Fibroblast of mammary gland (primary cell): ENCODE data around the gene KRTAP10-3.
"Not testable (repeated sequence)": the region's sequence is repeated elsewhere in the genome, so short reads cannot be mapped to it uniquely, and the experiment has no call there.

Experiments
- DNase-seq: peaks from one replicate; pipeline ENCODE4 v3.0.0-alpha.2; 2010; ENCODE audit warnings: low read depth
- H3K4me3 ChIP-seq: 2 replicates; pipeline ENCODE4 v1.5.1; 2011; ENCODE audit warnings: low read depth, mild to moderate bottlenecking, low read length, moderate library complexity; ENCODE audit not compliant: control insufficient read depth
- TF ChIP-seq, protein P1 (sequence below): conservative IDR thresholded peaks from 2 replicates; pipeline ENCODE4 v1.5.1; 2011; ENCODE audit warnings: low read depth, low read length, inconsistent platforms; ENCODE audit not compliant: control insufficient read depth, insufficient read depth

The KRTAP10-3 gene

DNA sequence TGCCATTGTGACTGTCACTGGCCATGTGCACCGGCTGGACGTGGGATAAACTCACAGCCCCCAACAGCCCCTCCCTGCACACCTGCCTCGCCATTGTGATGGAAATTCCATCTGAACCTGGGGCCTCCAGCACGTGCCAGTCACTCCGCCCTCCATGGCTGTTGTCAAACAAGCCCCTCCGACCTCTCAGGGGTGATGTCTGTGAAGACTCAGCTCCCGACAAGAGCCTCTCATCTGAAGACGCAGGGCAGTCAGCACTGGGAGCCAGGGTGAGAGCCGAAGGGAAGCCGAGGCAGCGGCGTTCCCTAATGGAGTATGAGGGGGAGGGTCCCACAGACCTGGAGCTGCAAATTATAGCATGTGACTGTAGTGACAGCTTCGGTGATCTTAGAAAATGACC is 5.9 kb downstream of the KRTAP10-3 start:
- DNase-seq, result no peak
- H3K4me3 ChIP-seq, result no peak overlapping the region
- TF ChIP-seq, protein P1, sequence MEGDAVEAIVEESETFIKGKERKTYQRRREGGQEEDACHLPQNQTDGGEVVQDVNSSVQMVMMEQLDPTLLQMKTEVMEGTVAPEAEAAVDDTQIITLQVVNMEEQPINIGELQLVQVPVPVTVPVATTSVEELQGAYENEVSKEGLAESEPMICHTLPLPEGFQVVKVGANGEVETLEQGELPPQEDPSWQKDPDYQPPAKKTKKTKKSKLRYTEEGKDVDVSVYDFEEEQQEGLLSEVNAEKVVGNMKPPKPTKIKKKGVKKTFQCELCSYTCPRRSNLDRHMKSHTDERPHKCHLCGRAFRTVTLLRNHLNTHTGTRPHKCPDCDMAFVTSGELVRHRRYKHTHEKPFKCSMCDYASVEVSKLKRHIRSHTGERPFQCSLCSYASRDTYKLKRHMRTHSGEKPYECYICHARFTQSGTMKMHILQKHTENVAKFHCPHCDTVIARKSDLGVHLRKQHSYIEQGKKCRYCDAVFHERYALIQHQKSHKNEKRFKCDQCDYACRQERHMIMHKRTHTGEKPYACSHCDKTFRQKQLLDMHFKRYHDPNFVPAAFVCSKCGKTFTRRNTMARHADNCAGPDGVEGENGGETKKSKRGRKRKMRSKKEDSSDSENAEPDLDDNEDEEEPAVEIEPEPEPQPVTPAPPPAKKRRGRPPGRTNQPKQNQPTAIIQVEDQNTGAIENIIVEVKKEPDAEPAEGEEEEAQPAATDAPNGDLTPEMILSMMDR, result no peak

DNA sequence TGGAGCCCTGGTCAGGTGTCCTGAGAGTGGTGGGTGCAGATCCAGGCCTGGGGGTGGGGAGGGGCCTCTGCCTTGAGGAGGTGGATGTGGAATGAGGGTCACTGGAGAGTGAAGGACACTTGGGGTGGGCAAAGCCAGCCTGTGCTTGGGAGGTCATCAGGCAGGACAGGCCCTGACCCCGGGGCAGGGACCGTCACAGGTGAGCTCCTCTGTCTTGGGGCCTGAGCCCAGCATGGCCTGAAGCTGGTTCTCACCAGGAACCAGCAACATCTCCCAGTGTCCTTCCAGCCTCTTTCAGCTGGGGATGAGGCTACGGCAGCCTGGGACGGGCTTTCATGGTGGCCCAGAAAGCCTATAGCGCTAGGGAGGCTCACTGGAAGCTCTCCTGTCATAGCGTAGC is 6.5 kb downstream of the KRTAP10-3 start:
- H3K4me3 ChIP-seq, result no peak overlapping the region
- no peak for DNase-seq
- TF ChIP-seq, protein P1, result no peak

DNA sequence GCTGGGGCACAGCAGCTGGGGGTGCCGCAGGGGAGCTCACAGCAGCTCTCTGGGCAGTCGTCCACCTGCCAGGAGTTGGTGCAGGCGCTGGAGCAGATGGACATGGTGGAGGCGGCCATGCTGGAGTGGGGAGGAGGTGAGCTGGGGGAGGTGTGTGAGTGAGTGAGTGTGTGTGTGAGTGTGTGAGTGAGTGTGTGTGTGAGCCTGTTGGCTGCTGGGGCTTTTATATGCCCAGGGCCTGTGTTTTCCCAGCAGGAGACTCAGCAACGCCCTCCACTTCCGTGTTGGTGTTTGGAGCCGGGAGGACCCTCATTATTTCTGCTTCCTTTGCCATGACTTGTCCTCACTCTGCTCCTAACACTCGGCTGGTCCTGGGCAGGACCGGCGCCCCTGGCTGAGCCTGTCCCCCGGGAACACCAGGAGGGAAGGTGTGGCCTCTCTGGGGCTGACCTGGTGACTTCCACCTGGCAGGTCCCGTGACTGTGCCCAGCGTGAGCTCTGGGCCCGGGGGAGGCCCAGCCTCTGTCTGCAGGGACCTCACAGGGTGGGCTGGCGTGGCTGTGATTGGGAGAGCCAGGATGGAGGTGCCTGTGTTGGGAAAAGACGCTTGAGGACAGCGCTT is 7.1 kb downstream of the KRTAP10-3 start, which contains the start of gene KRTAP10-2:
KRTAP10-2 (minus strand) TSS at position 166 of the 622 bp plus-strand sequence; CDS start at position 119, 47 bp downstream.
- TF ChIP-seq, protein P1, result no peak

DNA sequence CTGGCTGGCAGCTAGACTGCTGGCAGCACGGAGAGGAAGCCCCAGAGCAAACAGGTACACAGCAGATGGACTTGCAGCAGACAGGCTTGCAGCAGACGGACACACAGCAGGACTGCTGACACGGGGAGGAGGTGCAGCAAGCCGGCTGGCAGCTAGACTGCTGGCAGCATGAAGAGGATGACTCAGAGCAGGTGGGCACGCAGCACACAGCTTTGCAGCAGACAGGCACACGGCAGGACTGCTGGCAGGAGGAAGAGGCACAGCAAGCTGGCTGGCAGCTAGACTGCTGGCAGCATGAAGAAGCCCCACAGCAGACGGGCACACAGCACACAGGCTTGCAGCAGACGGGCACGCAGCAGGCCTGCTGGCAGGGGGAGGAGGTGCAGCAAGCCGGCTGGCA is 7.8 kb downstream of the KRTAP10-3 start:
- TF ChIP-seq, protein P1, result no peak
- no peak for DNase-seq
- H3K4me3 ChIP-seq, result no peak overlapping the region

More for the DNA sequence above, 7.1 kb downstream of the KRTAP10-3 start, which contains the start of gene KRTAP10-2:
- no peak for DNase-seq
- H3K4me3 ChIP-seq, result no peak within 1 kb of the TSS

DNA sequence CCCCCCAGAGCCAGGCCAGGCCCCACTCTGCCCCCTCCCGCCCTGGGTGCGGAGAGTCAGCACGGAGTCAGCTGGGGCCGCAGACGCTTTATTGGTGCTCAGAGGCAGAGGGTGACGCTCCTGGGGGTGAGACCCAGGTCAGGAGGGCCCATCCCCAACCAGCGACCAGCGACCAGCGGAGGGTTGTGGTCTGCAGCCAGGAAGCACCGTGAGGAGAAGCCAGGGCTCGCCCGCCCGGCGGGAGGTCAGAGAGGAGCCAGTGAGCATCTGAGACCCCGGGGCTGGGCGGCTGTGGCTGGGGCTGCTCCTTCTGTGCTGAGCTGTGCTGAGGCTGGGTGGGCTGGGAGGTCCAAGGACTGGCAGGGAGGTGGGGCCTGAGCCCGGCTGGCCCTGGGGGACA is 8.3 kb downstream of the KRTAP10-3 start:
- not testable (repeated sequence) for H3K4me3 ChIP-seq, DNase-seq

DNA sequence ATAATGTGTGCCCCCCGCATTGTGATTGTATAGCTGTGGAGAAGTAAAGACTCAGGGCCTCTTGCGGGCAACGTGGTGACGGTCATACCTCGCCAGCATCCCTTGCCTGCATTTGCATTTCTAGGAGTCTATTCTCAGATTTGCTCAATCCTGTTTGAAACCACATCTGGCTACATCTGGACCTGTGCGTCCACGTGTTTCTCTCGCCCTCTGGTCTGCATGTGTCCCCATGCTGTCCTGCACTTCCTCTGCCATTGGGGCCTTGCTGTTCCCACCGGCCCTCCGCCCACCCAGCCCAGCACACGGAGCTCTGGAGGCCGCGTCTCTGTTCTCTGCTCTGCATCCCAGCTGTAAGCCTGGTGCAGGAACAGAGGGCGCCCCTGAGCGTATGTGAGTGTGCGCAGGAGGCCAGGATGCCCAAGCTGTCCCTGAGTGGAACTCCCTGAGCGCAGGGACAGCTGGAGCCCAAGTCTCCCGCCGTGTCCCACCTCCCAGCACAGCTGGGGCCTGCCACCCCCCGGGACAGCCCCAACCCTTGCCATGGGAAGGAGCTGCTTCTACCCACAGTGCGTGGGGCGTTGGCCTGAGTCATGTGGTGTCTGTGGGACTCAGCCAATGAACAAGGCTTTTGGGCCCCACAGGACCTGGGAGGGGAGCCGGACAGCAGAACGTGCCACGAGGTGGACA is 8.9 kb downstream of the KRTAP10-3 start:
- no peak for DNase-seq
- H3K4me3 ChIP-seq, result no peak overlapping the region
- TF ChIP-seq, protein P1, result no peak

DNA sequence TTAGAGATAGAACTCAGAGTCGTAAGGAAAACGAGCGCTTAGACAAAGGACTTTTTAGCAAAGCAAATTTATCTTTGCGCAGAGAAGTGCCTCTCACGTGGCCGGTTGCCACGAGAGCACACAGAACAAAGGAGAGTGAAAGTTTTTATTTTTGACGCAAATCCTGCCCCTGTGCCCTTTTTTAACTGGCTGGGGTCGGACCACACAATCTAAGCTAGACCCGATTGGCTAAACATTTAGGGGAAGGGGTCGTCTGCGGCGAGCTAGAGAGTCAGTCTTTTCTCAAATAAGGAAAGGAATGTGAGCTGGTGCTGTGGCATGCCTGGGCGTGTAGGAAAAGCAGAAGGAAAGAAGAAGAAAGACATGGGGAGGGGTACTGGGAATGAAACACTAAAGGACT is 9.7 kb downstream of the KRTAP10-3 start:
- H3K4me3 ChIP-seq, result no peak overlapping the region
- TF ChIP-seq, protein P1, result no peak
- no peak for DNase-seq
